Endothelial cell of umbilical vein (primary cell): Measurements from ENCODE around the gene CLEC4M. TPM values are rescaled to one million over a fixed set of nuclear protein-coding genes. Genes with fewer than 3 reads are reported as not detected.

ENCODE experiments used
- BruUV-seq: library from RNA; stranded (reverse); fragments of 400-500 nt; replicated peaks from 2 replicates; lab custom pipeline; 2021; lab: Mats Ljungman, UMichigan
- CTCF ChIA-PET: fragments of 300-600, 350-600 bp; sonication (Branson Sonifier 250); formaldehyde crosslinking; loops from one replicate; lab custom pipeline; 2021; ENCODE audit warnings: antibody characterized with exemption, inconsistent platforms; lab: Charles Lee
- POLR2A ChIA-PET: fragments of 300-600, 350-600 bp; sonication (Branson Sonifier 250); formaldehyde crosslinking; loops from one replicate; lab custom pipeline; 2021; ENCODE audit warnings: antibody characterized with exemption, inconsistent platforms; lab: Charles Lee
- DNase-seq: peaks from one replicate; pipeline ENCODE4 v3.0.0-alpha.2; 2011; ENCODE audit warnings: low read depth, low spot score
- FAIRE-seq: peaks from 2 replicates; lab custom pipeline; 2011; peaks lifted over from hg19 to GRCh38; lab: Jason Lieb, UNC
- H2AFZ ChIP-seq: 2 replicates; pipeline ENCODE4 v1.6.0; 2012; ENCODE audit warnings: low read depth, low read length, control low read depth, inconsistent platforms
- H3K27ac ChIP-seq: 2 replicates; pipeline ENCODE4 v1.5.1; 2011; ENCODE audit warnings: low read depth, mild to moderate bottlenecking, control low read depth, low read length, moderate library complexity; ENCODE audit not compliant: insufficient read depth
- H3K27me3 ChIP-seq, 2 experiments: 2 replicates each; pipeline versions ENCODE4 v1.6.0 to v1.6.1; 2011; ENCODE audit warnings: low read length in 2 of 2, mixed read lengths in 1 of 2; ENCODE audit not compliant: control insufficient read depth in 2 of 2, insufficient read depth in 2 of 2
- H3K36me3 ChIP-seq, 2 experiments: 2 replicates in 1 of 2; 3 replicates in 1 of 2; pipeline ENCODE4 v1.5.1; 2011; ENCODE audit warnings: low read length in 2 of 2, mild to moderate bottlenecking in 1 of 2, moderate library complexity in 1 of 2; ENCODE audit not compliant: control insufficient read depth in 2 of 2, insufficient read depth in 2 of 2; ENCODE audit errors: extremely low read depth in 1 of 2
- H3K4me1 ChIP-seq: 3 replicates; pipeline ENCODE4 v1.5.1; 2011; ENCODE audit warnings: mild to moderate bottlenecking, low read length; ENCODE audit not compliant: control insufficient read depth, insufficient read depth; ENCODE audit errors: extremely low read depth
- H3K4me2 ChIP-seq: 2 replicates; pipeline ENCODE4 v1.6.1; 2011; ENCODE audit warnings: low read length, control low read depth, mixed read lengths; ENCODE audit not compliant: insufficient read depth
- H3K4me3 ChIP-seq, 3 experiments: fragments of 200-600 bp in 1 of 3; sonication (generic), shearing (Covaris generic) in 1 of 3; replicated peaks in 1 of 3; 2 replicates each; pipeline ENCODE4 v1.5.1; 2011 to 2016; ENCODE audit warnings: control low read depth in 3 of 3, low read length in 3 of 3, mild to moderate bottlenecking in 2 of 3, inconsistent platforms in 1 of 3, low read depth in 1 of 3, moderate library complexity in 1 of 3; ENCODE audit not compliant: insufficient read depth in 1 of 3
- H3K79me2 ChIP-seq: 2 replicates; pipeline ENCODE4 v1.6.0; 2012; ENCODE audit warnings: low read length, inconsistent platforms; ENCODE audit not compliant: control insufficient read depth, insufficient read depth
- H3K9ac ChIP-seq: replicated peaks from 2 replicates; pipeline ENCODE3; 2011; ENCODE audit warnings: low read length, control low read depth; ENCODE audit not compliant: insufficient read depth; ENCODE audit errors: extremely low read depth
- H3K9me1 ChIP-seq: replicated peaks from 3 replicates; pipeline ENCODE4 v1.6.0; 2011; ENCODE audit warnings: mild to moderate bottlenecking, low read length; ENCODE audit not compliant: control insufficient read depth, insufficient read depth; ENCODE audit errors: extremely low read depth
- H3K9me3 ChIP-seq: replicated peaks from 2 replicates; pipeline ENCODE4 v1.5.1; 2012; ENCODE audit warnings: low read length, inconsistent platforms; ENCODE audit not compliant: control insufficient read depth, insufficient read depth
- H4K20me1 ChIP-seq: replicated peaks from 2 replicates; pipeline ENCODE3; 2011; ENCODE audit warnings: mild to moderate bottlenecking, low read length; ENCODE audit not compliant: control insufficient read depth, insufficient read depth; ENCODE audit errors: extremely low read depth
- EZH2 ChIP-seq: IDR thresholded peaks from 2 replicates; pipeline ENCODE4 v1.6.1; 2012; ENCODE audit warnings: borderline replicate concordance, low read depth, mild to moderate bottlenecking, moderate library complexity, low read length, inconsistent platforms; ENCODE audit not compliant: severe bottlenecking
- FOS ChIP-seq: IDR thresholded peaks from 2 replicates; pipeline ENCODE4 v1.6.1; 2011; ENCODE audit warnings: mild to moderate bottlenecking, low read length, moderate library complexity, borderline replicate concordance; ENCODE audit not compliant: insufficient read depth
- GATA2 ChIP-seq: IDR thresholded peaks from 2 replicates; pipeline ENCODE4 v1.7.0; 2011; ENCODE audit warnings: low read depth, mild to moderate bottlenecking, moderate library complexity, mixed read lengths, low read length; ENCODE audit not compliant: insufficient read length, insufficient read depth
- JUN ChIP-seq: IDR thresholded peaks from 2 replicates; pipeline ENCODE4 v1.6.1; 2011; ENCODE audit warnings: borderline replicate concordance, low read depth; ENCODE audit not compliant: insufficient read length, insufficient read depth
- MYC ChIP-seq: IDR thresholded peaks from one replicate; pipeline ENCODE4 v1.6.1; 2011; ENCODE audit warnings: mild to moderate bottlenecking, low read depth, low read length
- POLR2A ChIP-seq: IDR thresholded peaks from 2 replicates; pipeline ENCODE4 v1.6.1; 2012; ENCODE audit warnings: low read depth, mild to moderate bottlenecking, control low read depth, low read length
- POLR2AphosphoS5 ChIP-seq: IDR thresholded peaks from 2 replicates; pipeline ENCODE4 v1.6.1; 2012; ENCODE audit warnings: low read depth, mild to moderate bottlenecking, control low read depth, low read length, moderate library complexity; ENCODE audit not compliant: insufficient read depth
- dilution Hi-C: fragments of 300-500 bp; cut with MboI; formaldehyde crosslinking; loops from one replicate; pipeline ENCODE4 v1.15.0; 2019; ENCODE audit warnings: low sequenced_read_pairs; ENCODE audit not compliant: extremely low pct_ligation_motif_present
- intact Hi-C: fragments of 100-400 bp; cut with micrococcal nuclease; formaldehyde crosslinking; loops from one replicate; pipeline ENCODE4 v1.10.0; 2022
- polyA plus RNA-seq, 4 experiments: library from polyadenylated mRNA; depleted of rRNA in 3 of 4; stranded (reverse) in 3 of 4; unstranded in 1 of 4; fragments of >200 nt; gene quantifications; 2 replicates each; pipeline versions ENCODE4 v1.2.1 to v1.2.3, GENCODE V29; 2011 to 2012; ENCODE audit warnings: missing spikeins in 1 of 4
- total RNA-seq: library from RNA; stranded (reverse); gene quantifications from 2 replicates; pipeline ENCODE4 v1.2.3, GENCODE V29; 2021
- TF ChIP-seq, protein P1 (sequence below): IDR thresholded peaks from 2 replicates; pipeline ENCODE4 v1.6.1; 2011; ENCODE audit not compliant: insufficient read depth, insufficient read length
- TF ChIP-seq, protein P2 (sequence below), 2 donors: IDR thresholded peaks; 1 replicate in 1 of 2; 2 replicates in 1 of 2; pipeline ENCODE4 v1.5.1; 2011; ENCODE audit warnings: low read length in 2 of 2, mild to moderate bottlenecking in 2 of 2, moderate library complexity in 2 of 2, control low read depth in 1 of 2, inconsistent platforms in 1 of 2, low read depth in 1 of 2; ENCODE audit not compliant: insufficient read depth in 1 of 2; ENCODE audit errors: extremely low read depth in 1 of 2

CLEC4M gene
- total and polyA plus RNA-seq, 2 donors (not counting 3 experiments of a cell fraction or from before 2014, with no cell fraction given): 0.46 to 1.0 TPM

DNA sequence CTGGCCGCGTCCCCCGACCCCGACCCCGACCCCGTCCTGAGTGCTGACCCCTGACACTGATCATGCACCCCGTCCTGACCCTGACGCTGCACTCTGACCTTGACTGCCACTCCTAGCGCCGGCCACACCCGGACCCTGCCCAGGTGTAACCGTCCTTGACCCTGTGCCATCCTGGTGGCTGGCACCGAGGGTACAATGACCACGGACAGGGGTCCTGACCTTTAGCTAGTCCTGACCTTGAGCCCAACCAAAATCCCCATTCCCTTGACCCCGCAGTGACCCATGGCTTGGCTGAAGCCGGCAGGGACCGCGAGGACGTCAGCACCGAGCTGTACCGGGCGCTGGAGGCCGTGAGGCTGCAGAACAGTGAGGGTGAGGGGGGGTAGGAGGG is 25.9 kb downstream of the CLEC4M start:
- no peaks in the 10 kb centered on the region for H3K9me3 ChIP-seq
- no peaks in the 10 kb centered on the region for H3K79me2 ChIP-seq
- H3K27ac ChIP-seq: no peak overlapping the region
- CTCF ChIA-PET: interaction anchor here (1.1 to 1.6 kb wide), 3 partner anchors 11 to 136 kb away, joined by 4 to 8 read pairs (median 5); partner anchors contain the start of gene TRAPPC5
- FAIRE-seq: no peak
- H3K36me3 ChIP-seq: peaks cover 0 to 2% of the 10 kb centered on the region in 2 experiments
- no TSS peak for BruUV-seq
- peak overlapping the region; percentile 17 for H2AFZ ChIP-seq
- no peaks in the 10 kb centered on the region for H4K20me1 ChIP-seq
- H3K4me3 ChIP-seq: peak overlapping the region in 1 of 3 experiments; percentile 49
- H3K9ac ChIP-seq: no peak overlapping the region
- peak overlapping the region; percentile 4 for H3K4me2 ChIP-seq
- H3K4me1 ChIP-seq: peaks cover 9% of the 10 kb centered on the region
- no peaks in the 10 kb centered on the region for H3K9me1 ChIP-seq
- POLR2A ChIA-PET: no interaction called here
- H3K27me3 ChIP-seq: no peaks in the 10 kb centered on the region
- intact Hi-C loops: no loop called here
- TF ChIP-seq FOS (no peak), POLR2A (no peak), GATA2 (no peak), POLR2AphosphoS5 (no peak), EZH2 (no peak), JUN (no peak), MYC (no peak)
- TF ChIP-seq, protein P1, sequence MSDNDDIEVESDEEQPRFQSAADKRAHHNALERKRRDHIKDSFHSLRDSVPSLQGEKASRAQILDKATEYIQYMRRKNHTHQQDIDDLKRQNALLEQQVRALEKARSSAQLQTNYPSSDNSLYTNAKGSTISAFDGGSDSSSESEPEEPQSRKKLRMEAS: no peak
- TF ChIP-seq, protein P2, sequence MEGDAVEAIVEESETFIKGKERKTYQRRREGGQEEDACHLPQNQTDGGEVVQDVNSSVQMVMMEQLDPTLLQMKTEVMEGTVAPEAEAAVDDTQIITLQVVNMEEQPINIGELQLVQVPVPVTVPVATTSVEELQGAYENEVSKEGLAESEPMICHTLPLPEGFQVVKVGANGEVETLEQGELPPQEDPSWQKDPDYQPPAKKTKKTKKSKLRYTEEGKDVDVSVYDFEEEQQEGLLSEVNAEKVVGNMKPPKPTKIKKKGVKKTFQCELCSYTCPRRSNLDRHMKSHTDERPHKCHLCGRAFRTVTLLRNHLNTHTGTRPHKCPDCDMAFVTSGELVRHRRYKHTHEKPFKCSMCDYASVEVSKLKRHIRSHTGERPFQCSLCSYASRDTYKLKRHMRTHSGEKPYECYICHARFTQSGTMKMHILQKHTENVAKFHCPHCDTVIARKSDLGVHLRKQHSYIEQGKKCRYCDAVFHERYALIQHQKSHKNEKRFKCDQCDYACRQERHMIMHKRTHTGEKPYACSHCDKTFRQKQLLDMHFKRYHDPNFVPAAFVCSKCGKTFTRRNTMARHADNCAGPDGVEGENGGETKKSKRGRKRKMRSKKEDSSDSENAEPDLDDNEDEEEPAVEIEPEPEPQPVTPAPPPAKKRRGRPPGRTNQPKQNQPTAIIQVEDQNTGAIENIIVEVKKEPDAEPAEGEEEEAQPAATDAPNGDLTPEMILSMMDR (IDR thresholded peaks at IDR 0.05; ENCODE audit: extremely low read depth in 1 of 2, insufficient read depth in 1 of 2, low read depth in 1 of 2, low read length in 2 of 2): no peak
- dilution Hi-C loops: no loop called here
- DNase-seq: no peak
